HG03175 (cell line): ENCODE data around the gene KLF6.

ENCODE experiments used
- ATAC-seq: cut with Tn5 transposase; IDR thresholded peaks from one replicate; pipeline ENCODE4 v1.9.1; 2021; ENCODE audit warnings: mild to moderate bottlenecking, moderate library complexity; ENCODE audit not compliant: unreplicated experiment

The KLF6 gene

GRCh38 chr10:3790272-3790671 is 5.3 kb upstream of the KLF6 start:
- ATAC-seq, result no peak

- ATAC-seq, result no peak
These were observed 4.6 kb upstream of the KLF6 start for GRCh38 chr10:3789621-3790020.

- no peak for ATAC-seq
These were observed 2.8 kb upstream of the KLF6 start for GRCh38 chr10:3787816-3788215.

GRCh38 chr10:3787016-3787400 is 2.0 kb upstream of the KLF6 start:
- ATAC-seq, result no peak

GRCh38 chr10:3786295-3787015 is 1.4 kb upstream of the KLF6 start:
- no peak for ATAC-seq

GRCh38 chr10:3785851-3786271 is 852 bp upstream of the KLF6 start:
- peak; percentile 6 for ATAC-seq

GRCh38 chr10:3785251-3785850 is 342 bp upstream of the KLF6 start:
- ATAC-seq, result peak; percentile 64

GRCh38 chr10:3783682-3784432 is 1.2 kb downstream of the KLF6 start:
- no peak for ATAC-seq

- peak; percentile 23 for ATAC-seq
These were observed 1.7 kb downstream of the KLF6 start for GRCh38 chr10:3783316-3783681.

- peak; percentile 18 for ATAC-seq
These were observed 2.3 kb downstream of the KLF6 start for GRCh38 chr10:3782451-3783315.

- ATAC-seq, result no peak
These were observed 2.9 kb downstream of the KLF6 start for GRCh38 chr10:3782146-3782450.

- ATAC-seq, result no peak
These were observed 3.4 kb downstream of the KLF6 start for GRCh38 chr10:3781468-3782145.

- ATAC-seq, result no peak
These were observed 4.1 kb downstream of the KLF6 start for GRCh38 chr10:3780771-3781467.

- ATAC-seq, result no peak
These were observed 4.8 kb downstream of the KLF6 start for GRCh38 chr10:3780021-3780770.

- ATAC-seq, result no peak
These were observed 5.8 kb downstream of the KLF6 start for GRCh38 chr10:3779158-3779741.

- no peak for ATAC-seq
These were observed 6.3 kb downstream of the KLF6 start for GRCh38 chr10:3778692-3779157.

- no peak for ATAC-seq
These were observed 6.9 kb downstream of the KLF6 start for GRCh38 chr10:3777981-3778691.

- no peak for ATAC-seq
These were observed 8.0 kb downstream of the KLF6 start for GRCh38 chr10:3776796-3777571.
